Activated gamma-delta T cell treated with Interleukin-2 at 50 U/mL for 16 hours (primary cell): ENCODE data around the gene MED31.
"Not testable (repeated sequence)": the region's sequence is repeated elsewhere in the genome, so short reads cannot be mapped to it uniquely, and the experiment has no call there.

Experiments
- DNase-seq: peaks from one replicate; pipeline ENCODE4 v3.0.0-alpha.2; 2020

Gene MED31

GRCh38 chr17:6676802-6677157, 25.4 kb upstream of the MED31 start:
- DNase-seq = no peak

GRCh38 chr17:6675201-6675825, 23.9 kb upstream of the MED31 start:
- no peak for DNase-seq

GRCh38 chr17:6674586-6674985, 23.2 kb upstream of the MED31 start:
- no peak for DNase-seq

GRCh38 chr17:6671431-6671830, 20.0 kb upstream of the MED31 start:
- no peak for DNase-seq

GRCh38 chr17:6670999-6671398, 19.6 kb upstream of the MED31 start:
- DNase-seq = no peak

- no peak for DNase-seq
Measured at GRCh38 chr17:6670571-6670970, 19.2 kb upstream of the MED31 start.

GRCh38 chr17:6669479-6670212, 18.2 kb upstream of the MED31 start:
- no peak for DNase-seq

GRCh38 chr17:6668727-6669425, 17.5 kb upstream of the MED31 start:
- no peak for DNase-seq

GRCh38 chr17:6668219-6668618, 16.8 kb upstream of the MED31 start:
- no peak for DNase-seq

GRCh38 chr17:6667516-6667915, 16.1 kb upstream of the MED31 start:
- no peak for DNase-seq

- DNase-seq = no peak
Measured at GRCh38 chr17:6666557-6666956, 15.2 kb upstream of the MED31 start.

- peak; percentile 29 for DNase-seq
Measured at GRCh38 chr17:6666077-6666521, 14.7 kb upstream of the MED31 start.

- not testable (repeated sequence) for DNase-seq
Measured at GRCh38 chr17:6663200-6663599, 11.8 kb upstream of the MED31 start.

GRCh38 chr17:6661464-6661848, 10.1 kb upstream of the MED31 start:
- no peak for DNase-seq

- no peak for DNase-seq
Measured at GRCh38 chr17:6660805-6661463, 9.5 kb upstream of the MED31 start.

GRCh38 chr17:6660101-6660500, 8.7 kb upstream of the MED31 start:
- DNase-seq = no peak

GRCh38 chr17:6658411-6658810, 7.0 kb upstream of the MED31 start:
- not testable (repeated sequence) for DNase-seq

- DNase-seq = no peak
Measured at GRCh38 chr17:6657633-6658287, 6.4 kb upstream of the MED31 start.

GRCh38 chr17:6656797-6657632, 5.6 kb upstream of the MED31 start:
- DNase-seq = peak; percentile 58

GRCh38 chr17:6655732-6656361, 4.4 kb upstream of the MED31 start:
- DNase-seq = not testable (repeated sequence)
